ENCODE results near the gene HEPACAM. TPM values are rescaled to one million over a fixed set of nuclear protein-coding genes. Genes with fewer than 3 reads are reported as not detected.
"Not testable (repeated sequence)": the region's sequence is repeated elsewhere in the genome, so short reads cannot be mapped to it uniquely, and the experiment has no call there.

HEPACAM gene
- total RNA-seq, 1 donor from 2014 or later, result under 0.01 TPM

DNA sequence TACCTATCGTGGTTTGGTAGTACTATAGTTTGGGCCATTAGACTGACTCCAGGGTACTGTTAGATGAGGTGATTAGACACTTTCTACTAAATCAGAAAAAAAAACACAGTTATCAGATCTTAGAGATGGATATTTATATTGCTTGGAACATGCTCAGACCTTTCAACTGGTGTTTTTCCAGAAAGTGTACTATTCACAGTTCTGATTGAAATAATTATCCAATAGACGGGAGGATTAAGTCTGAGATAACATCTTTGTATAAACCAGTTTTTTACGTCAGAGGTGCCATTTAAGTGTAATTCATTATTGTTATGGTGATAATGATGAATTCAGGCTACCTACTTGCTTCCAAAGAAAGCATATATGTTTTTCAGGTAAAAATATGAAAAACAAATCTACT, 40.7 kb upstream of the HEPACAM start:
- TF ChIP-seq, protein P1, sequence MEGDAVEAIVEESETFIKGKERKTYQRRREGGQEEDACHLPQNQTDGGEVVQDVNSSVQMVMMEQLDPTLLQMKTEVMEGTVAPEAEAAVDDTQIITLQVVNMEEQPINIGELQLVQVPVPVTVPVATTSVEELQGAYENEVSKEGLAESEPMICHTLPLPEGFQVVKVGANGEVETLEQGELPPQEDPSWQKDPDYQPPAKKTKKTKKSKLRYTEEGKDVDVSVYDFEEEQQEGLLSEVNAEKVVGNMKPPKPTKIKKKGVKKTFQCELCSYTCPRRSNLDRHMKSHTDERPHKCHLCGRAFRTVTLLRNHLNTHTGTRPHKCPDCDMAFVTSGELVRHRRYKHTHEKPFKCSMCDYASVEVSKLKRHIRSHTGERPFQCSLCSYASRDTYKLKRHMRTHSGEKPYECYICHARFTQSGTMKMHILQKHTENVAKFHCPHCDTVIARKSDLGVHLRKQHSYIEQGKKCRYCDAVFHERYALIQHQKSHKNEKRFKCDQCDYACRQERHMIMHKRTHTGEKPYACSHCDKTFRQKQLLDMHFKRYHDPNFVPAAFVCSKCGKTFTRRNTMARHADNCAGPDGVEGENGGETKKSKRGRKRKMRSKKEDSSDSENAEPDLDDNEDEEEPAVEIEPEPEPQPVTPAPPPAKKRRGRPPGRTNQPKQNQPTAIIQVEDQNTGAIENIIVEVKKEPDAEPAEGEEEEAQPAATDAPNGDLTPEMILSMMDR (conservative IDR thresholded peaks at IDR 0.05; ENCODE audit: low read depth, low read length), result no peak
- H3K4me3 ChIP-seq (ENCODE audit: low read depth, low read length), result no peak overlapping the region
- no peak for DNase-seq (ENCODE audit: low read depth)

DNA sequence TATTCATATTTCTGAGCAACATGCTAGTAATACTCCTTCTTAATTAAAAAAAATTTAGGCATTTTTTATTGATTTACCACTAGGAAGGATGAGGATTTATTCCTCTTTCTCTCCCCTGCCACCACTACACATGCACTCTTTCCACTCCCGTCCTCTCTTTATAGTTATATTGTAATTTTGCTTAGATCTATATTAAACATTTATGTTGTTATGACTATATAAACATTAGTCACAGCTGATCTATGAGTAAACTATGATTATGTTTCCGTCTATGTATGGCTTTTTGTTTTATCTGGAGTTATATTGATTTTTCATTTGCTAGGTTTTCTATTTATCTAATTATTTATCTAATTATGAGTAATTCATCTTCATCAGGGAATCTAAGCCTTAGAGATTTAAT, 36.0 kb upstream of the HEPACAM start:
- DNase-seq (ENCODE audit: low read depth), result no peak

DNA sequence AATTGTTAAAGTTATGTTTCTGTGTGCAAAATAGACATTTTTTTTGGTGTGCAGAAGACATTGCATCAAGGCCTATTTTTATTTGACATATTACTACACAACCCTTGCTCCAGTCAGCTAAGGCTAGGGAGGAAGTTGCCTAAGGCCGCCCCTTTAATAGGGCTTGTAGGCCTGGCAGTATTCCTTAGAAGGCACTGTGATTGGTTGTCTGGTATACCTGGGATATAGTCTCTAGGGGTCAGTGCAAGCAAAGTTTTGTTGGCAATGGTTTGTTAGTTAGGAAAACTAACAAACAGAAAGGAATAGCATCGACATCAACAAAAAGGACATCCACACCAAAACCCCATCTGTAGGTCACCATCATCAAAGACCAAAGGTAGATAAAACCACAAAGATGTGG, 35.1 kb upstream of the HEPACAM start:
- TF ChIP-seq, protein P1 (conservative IDR thresholded peaks at IDR 0.05; ENCODE audit: low read depth, low read length), result peak; percentile 39
- no peak for DNase-seq (ENCODE audit: low read depth)

More for the DNA sequence above, 36.0 kb upstream of the HEPACAM start:
- H3K4me3 ChIP-seq (ENCODE audit: low read depth, low read length), result no peak overlapping the region
- TF ChIP-seq, protein P1 (conservative IDR thresholded peaks at IDR 0.05; ENCODE audit: low read depth, low read length), result no peak

DNA sequence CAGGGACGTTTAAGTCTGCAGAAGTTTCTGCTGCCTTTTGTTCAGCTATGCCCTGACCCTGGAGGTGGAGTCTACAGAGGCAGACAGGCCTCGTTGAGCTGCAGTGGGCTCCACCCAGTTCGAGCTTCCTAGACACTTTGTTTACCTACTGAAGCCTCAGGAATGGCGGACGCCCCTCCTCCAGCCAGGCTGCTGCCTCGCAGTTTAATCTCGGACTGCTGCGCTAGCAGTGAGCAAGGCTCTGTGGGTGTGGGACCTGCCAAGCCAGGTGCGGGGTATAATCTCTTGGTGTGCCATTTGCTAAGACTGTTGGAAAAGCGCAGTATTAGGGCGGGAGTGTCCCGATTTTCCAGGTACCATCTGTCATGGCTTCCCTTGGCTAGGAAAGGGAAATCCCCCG, 32.4 kb upstream of the HEPACAM start:
- not testable (repeated sequence) for H3K4me3 ChIP-seq (ENCODE audit: low read depth, low read length); DNase-seq (ENCODE audit: low read depth)

More for the DNA sequence above, 35.1 kb upstream of the HEPACAM start:
- no peak overlapping the region for H3K4me3 ChIP-seq (ENCODE audit: low read depth, low read length)

DNA sequence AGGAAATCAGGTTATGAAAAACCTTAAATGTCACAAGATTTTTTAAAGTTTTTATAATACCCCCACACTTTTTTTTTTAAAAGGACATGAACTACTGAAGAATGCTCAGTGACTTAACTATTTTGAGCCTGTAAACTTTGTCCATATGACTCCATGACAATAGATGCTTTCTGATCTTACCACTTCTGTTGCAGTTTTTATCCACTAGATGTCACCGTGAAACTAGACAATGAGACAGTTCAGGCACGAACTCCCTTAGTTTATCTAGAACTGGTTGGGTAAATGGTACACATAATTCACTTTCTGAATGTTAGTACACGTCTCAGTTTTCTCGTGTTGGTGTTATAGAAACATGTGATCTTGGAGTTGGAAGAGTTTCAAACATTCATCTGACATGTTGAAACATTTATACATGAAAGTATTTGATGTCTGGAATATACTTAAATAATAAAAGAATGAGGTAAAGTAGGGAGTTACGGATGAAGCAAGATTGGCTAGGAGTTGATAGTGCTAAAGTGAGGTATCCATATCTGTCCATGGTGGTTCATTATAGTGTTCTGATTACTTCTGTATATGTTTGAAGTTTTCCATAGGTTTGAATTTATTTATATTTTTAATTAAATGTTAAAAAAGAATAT, 26.2 kb upstream of the HEPACAM start:
- peak; percentile 42 for DNase-seq (ENCODE audit: low read depth)
- TF ChIP-seq, protein P1 (conservative IDR thresholded peaks at IDR 0.05; ENCODE audit: low read depth, low read length), result peak; percentile 80

DNA sequence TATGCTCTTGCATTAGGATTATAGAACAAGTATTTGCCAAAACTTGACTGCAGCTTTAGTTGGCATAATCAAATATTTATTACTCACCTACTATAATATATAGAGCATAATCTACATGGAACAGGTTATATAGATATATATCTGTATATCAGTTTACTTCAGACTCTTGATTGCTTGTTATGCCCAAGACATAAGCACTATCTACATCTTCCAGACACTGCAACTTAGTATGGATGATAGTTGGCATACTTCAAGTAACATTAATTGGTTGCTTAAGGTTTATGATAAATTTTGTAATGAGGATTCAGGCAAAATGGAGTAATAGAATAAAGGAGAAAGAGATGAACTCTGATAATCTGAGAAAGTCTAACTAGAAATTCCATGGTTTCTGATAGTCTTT, 19.2 kb upstream of the HEPACAM start:
- H3K4me3 ChIP-seq (ENCODE audit: low read depth, low read length), result no peak overlapping the region
- TF ChIP-seq, protein P1 (conservative IDR thresholded peaks at IDR 0.05; ENCODE audit: low read depth, low read length), result no peak
- no peak for DNase-seq (ENCODE audit: low read depth)

More for the DNA sequence above, 26.2 kb upstream of the HEPACAM start:
- H3K4me3 ChIP-seq (ENCODE audit: low read depth, low read length), result no peak overlapping the region

DNA sequence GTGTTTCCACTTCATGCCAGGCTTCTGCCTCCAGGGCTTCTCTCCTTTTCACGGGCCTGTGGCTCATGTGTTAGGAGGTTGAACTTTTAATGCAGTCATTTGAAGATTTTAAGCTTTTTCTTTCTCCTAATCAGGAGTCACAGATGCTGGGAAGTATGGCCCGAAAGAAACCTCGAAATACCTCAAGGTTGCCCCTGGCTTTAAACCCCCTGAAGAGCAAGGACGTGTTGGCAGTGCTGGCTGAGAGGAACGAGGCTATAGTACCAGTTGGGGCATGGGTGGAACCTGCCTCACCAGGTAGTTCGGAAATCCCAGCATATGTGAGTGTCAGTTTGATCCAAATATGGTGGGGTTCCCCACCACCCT, 18.7 kb upstream of the HEPACAM start:
- H3K4me3 ChIP-seq (ENCODE audit: low read depth, low read length), result peak overlapping the region; percentile 77
- no peak for DNase-seq (ENCODE audit: low read depth)
- TF ChIP-seq, protein P1 (conservative IDR thresholded peaks at IDR 0.05; ENCODE audit: low read depth, low read length), result no peak
